NCI-H524 treated with DMSO at 0.1 percent for 48 hours (cell line): ENCODE data around the gene SEMA3D.

Experiments used
- DNase-seq: peaks from one replicate; lab custom pipeline; 2025; lab: John Stamatoyannopoulos, UW

Gene SEMA3D

GRCh38 chr7:85186521-85187241, at the start of gene SEMA3D:
SEMA3D (minus strand) TSS chr7:85187056; CDS start chr7:85121891, 65,165 bp downstream.
- DNase-seq, result peak; percentile 43

GRCh38 chr7:85234730-85235129, 47.9 kb upstream of the SEMA3D start:
- no peak for DNase-seq

GRCh38 chr7:85232068-85232467, 45.2 kb upstream of the SEMA3D start:
- DNase-seq, result no peak

- DNase-seq, result no peak
Measured at GRCh38 chr7:85230623-85231022, 43.8 kb upstream of the SEMA3D start.

- DNase-seq, result no peak
Measured at GRCh38 chr7:85229544-85229943, 42.7 kb upstream of the SEMA3D start.

GRCh38 chr7:85226361-85227085, 39.7 kb upstream of the SEMA3D start:
- DNase-seq, result no peak

- no peak for DNase-seq
Measured at GRCh38 chr7:85224171-85224570, 37.3 kb upstream of the SEMA3D start.

- no peak for DNase-seq
Measured at GRCh38 chr7:85222522-85222921, 35.7 kb upstream of the SEMA3D start.

- DNase-seq, result no peak
Measured at GRCh38 chr7:85221796-85222195, 34.9 kb upstream of the SEMA3D start.

- DNase-seq, result no peak
Measured at GRCh38 chr7:85220651-85221050, 33.8 kb upstream of the SEMA3D start.

- DNase-seq, result no peak
Measured at GRCh38 chr7:85220023-85220422, 33.2 kb upstream of the SEMA3D start.

- no peak for DNase-seq
Measured at GRCh38 chr7:85217085-85217484, 30.2 kb upstream of the SEMA3D start.

- no peak for DNase-seq
Measured at GRCh38 chr7:85215098-85215497, 28.2 kb upstream of the SEMA3D start.

- DNase-seq, result no peak
Measured at GRCh38 chr7:85213500-85213899, 26.6 kb upstream of the SEMA3D start.

- DNase-seq, result no peak
Measured at GRCh38 chr7:85205754-85206153, 18.9 kb upstream of the SEMA3D start.

- DNase-seq, result no peak
Measured at GRCh38 chr7:85204496-85204895, 17.6 kb upstream of the SEMA3D start.

GRCh38 chr7:85204061-85204460, 17.2 kb upstream of the SEMA3D start:
- DNase-seq, result no peak

- DNase-seq, result no peak
Measured at GRCh38 chr7:85201209-85201608, 14.4 kb upstream of the SEMA3D start.

- no peak for DNase-seq
Measured at GRCh38 chr7:85196696-85197095, 9.8 kb upstream of the SEMA3D start.

- DNase-seq, result no peak
Measured at GRCh38 chr7:85191383-85191782, 4.5 kb upstream of the SEMA3D start.

- no peak for DNase-seq
Measured at GRCh38 chr7:85186083-85186520, 754 bp downstream of the SEMA3D start.

- peak; percentile 37 for DNase-seq
Measured at GRCh38 chr7:85185424-85186082, 1.3 kb downstream of the SEMA3D start.
